ENCODE results near the gene FARS2. TPM values are rescaled to one million over a fixed set of nuclear protein-coding genes. Genes with fewer than 3 reads are reported as not detected.

Gene FARS2
- polyA plus RNA-seq, 1 donor (not counting 4 experiments of a cell fraction or from before 2014, with no cell fraction given), result 21.3 TPM

- no peak for DNase-seq (ENCODE audit: low read depth, low spot score)
- peaks cover 3% of the 10 kb centered on the region for H3K4me1 ChIP-seq (ENCODE audit: control insufficient read depth, extremely low read depth, insufficient read depth, low read length)
- no peak for FAIRE-seq
- H3K36me3 ChIP-seq (ENCODE audit: control insufficient read depth in 2 of 2, extremely low read depth in 1 of 2, insufficient read depth in 2 of 2, low read length in 2 of 2), result peaks cover 0 to 4% of the 10 kb centered on the region in 2 experiments
- TF ChIP-seq CTCF (optimal IDR thresholded peaks at IDR 0.05 in 1 of 3, IDR thresholded peaks at IDR 0.05 in 1 of 3, conservative IDR thresholded peaks at IDR 0.05 in 1 of 3; ENCODE audit: extremely low read depth in 1 of 3, insufficient read depth in 2 of 3, low read length in 3 of 3) (no peak), EZH2 (IDR thresholded peaks at IDR 0.05; ENCODE audit: low read length) (no peak)
- no peaks in the 10 kb centered on the region for H3K9me1 ChIP-seq (ENCODE audit: control insufficient read depth, extremely low read depth, insufficient read depth, low read length)
- peaks cover 1% of the 10 kb centered on the region for H4K20me1 ChIP-seq (ENCODE audit: control insufficient read depth, extremely low read depth, insufficient read depth, low read length)
- H3K79me2 ChIP-seq (ENCODE audit: control insufficient read depth, insufficient read depth, low read length), result no peaks in the 10 kb centered on the region
- H3K4me2 ChIP-seq (ENCODE audit: control insufficient read depth, extremely low read depth, insufficient read depth, low read depth, low read length), result no peak overlapping the region
- H3K4me3 ChIP-seq (ENCODE audit: control insufficient read depth in 2 of 3, extremely low read depth in 1 of 3, insufficient read depth in 2 of 3, low read depth in 1 of 3, low read length in 3 of 3), result no peak overlapping the region
- H3K27me3 ChIP-seq (ENCODE audit: control insufficient read depth, extremely low read depth, insufficient read depth, low read length), result no peaks in the 10 kb centered on the region
- H2AFZ ChIP-seq (ENCODE audit: control insufficient read depth, low read length), result no peak overlapping the region
- H3K9ac ChIP-seq (ENCODE audit: control insufficient read depth, extremely low read depth, insufficient read depth, low read length), result no peak overlapping the region
- H3K27ac ChIP-seq (ENCODE audit: control insufficient read depth, insufficient read depth, low read length), result no peak overlapping the region
- dilution Hi-C loops (cut with MboI; ENCODE audit: extremely low pct_ligation_motif_present, low sequenced_read_pairs), result no loop called here
- no peaks in the 10 kb centered on the region for H3K9me3 ChIP-seq (ENCODE audit: control insufficient read depth, low read depth, low read length)
Observed at GRCh38 chr6:5328800-5329199, 67.5 kb downstream of the FARS2 start.

DNA sequence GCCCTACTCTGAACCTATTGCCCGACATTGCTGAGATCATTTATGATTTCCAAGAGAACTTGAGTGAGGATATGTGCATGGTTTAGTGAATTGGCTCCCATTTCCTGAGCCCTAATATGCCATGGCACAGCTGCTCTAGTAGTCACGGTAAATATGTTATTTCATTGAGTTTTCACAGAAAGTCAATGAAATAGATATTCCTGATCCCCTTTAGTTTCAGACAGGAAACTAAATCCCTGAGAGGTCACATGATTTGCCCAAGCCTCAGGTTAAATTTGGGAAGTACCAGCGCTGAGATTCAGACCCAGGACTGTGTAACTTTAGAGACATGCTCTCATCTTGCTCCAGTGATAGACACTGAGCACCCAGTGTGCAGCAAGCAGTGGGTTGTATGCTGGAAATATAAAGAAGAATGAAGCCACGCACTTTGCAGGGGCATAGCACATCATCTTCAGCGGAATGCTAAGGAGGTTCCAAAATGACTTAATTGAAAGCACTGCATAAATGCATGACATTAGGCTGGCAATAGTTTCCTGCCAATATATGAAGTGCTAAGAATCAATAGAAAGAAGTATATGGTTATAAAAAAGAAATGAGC is 70.6 kb downstream of the FARS2 start:
- Histone ChIP-seq H3K36me3 (ENCODE audit: control insufficient read depth in 2 of 2, extremely low read depth in 1 of 2, insufficient read depth in 2 of 2, low read length in 2 of 2) (no peaks in the 10 kb centered on the region), H3K9ac (ENCODE audit: control insufficient read depth, extremely low read depth, insufficient read depth, low read length) (no peak overlapping the region), H3K9me1 (ENCODE audit: control insufficient read depth, extremely low read depth, insufficient read depth, low read length) (no peaks in the 10 kb centered on the region), H3K27me3 (ENCODE audit: control insufficient read depth, extremely low read depth, insufficient read depth, low read length) (no peaks in the 10 kb centered on the region), H4K20me1 (ENCODE audit: control insufficient read depth, extremely low read depth, insufficient read depth, low read length) (peaks cover 5% of the 10 kb centered on the region), H3K4me3 (ENCODE audit: control insufficient read depth in 2 of 3, extremely low read depth in 1 of 3, insufficient read depth in 2 of 3, low read depth in 1 of 3, low read length in 3 of 3) (no peak overlapping the region), H3K79me2 (ENCODE audit: control insufficient read depth, insufficient read depth, low read length) (peaks cover 5% of the 10 kb centered on the region), H3K9me3 (ENCODE audit: control insufficient read depth, low read depth, low read length) (no peaks in the 10 kb centered on the region), H3K4me2 (ENCODE audit: control insufficient read depth, extremely low read depth, insufficient read depth, low read depth, low read length) (no peak overlapping the region), H3K27ac (ENCODE audit: control insufficient read depth, insufficient read depth, low read length) (no peak overlapping the region), H3K4me1 (ENCODE audit: control insufficient read depth, extremely low read depth, insufficient read depth, low read length) (peaks cover 3% of the 10 kb centered on the region), H2AFZ (ENCODE audit: control insufficient read depth, low read length) (no peak overlapping the region)
- FAIRE-seq, result no peak
- DNase-seq (ENCODE audit: low read depth, low spot score), result no peak
- no peak for TF ChIP-seq EZH2 (IDR thresholded peaks at IDR 0.05; ENCODE audit: low read length)
- no peak for TF ChIP-seq CTCF (optimal IDR thresholded peaks at IDR 0.05 in 1 of 3, IDR thresholded peaks at IDR 0.05 in 1 of 3, conservative IDR thresholded peaks at IDR 0.05 in 1 of 3; ENCODE audit: extremely low read depth in 1 of 3, insufficient read depth in 2 of 3, low read length in 3 of 3)
- dilution Hi-C loops (cut with MboI; ENCODE audit: extremely low pct_ligation_motif_present, low sequenced_read_pairs), result no loop called here
